Measurements from ENCODE around the gene FAM20C. TPM values are rescaled to one million over a fixed set of nuclear protein-coding genes. Genes with fewer than 3 reads are reported as not detected.

The FAM20C gene
- total and polyA plus RNA-seq, 2 of the 8 experiments (the other 6 are each of a cell fraction or from before 2014, with no cell fraction given) = 9.5 to 34.8 TPM

GRCh38 chr7:289209-289755 is 96.9 kb downstream of the FAM20C start:
- CTCF ChIA-PET (ENCODE audit: partially characterized antibody) = interaction anchor here (0.9 to 1.7 kb wide), 4 partner anchors 23 to 59 kb away, joined by 3 to 7 read pairs (median 3); no protein-coding TSS in a partner anchor
- TF ChIP-seq ZNF274 (IDR thresholded peaks at IDR 0.05; ENCODE audit: borderline replicate concordance, extremely low read depth, low read length) (no peak), EZH2 (IDR thresholded peaks at IDR 0.05; ENCODE audit: low read depth, low read length, severe bottlenecking) (peak; percentile 70)
- no peak for FAIRE-seq

More at GRCh38 chr7:289209-289755, 96.9 kb downstream of the FAM20C start:
- Histone ChIP-seq H2BK5ac (ENCODE audit: low read depth, low read length) (no peak overlapping the region), H3K9ac (replicated peaks in 1 of 4; ENCODE audit: extremely low read depth in 1 of 4, low read depth in 3 of 4, low read length in 3 of 4) (no peak overlapping the region), H2AK5ac (ENCODE audit: low read depth, low read length) (no peak overlapping the region), H4K8ac (ENCODE audit: extremely low read depth, insufficient read depth, low read length) (no peak overlapping the region), H3K23me2 (ENCODE audit: low read depth, low read length) (peaks cover 10% of the 10 kb centered on the region; the same call in 1 of the 2 replicates), H3K14ac (ENCODE audit: insufficient read length) (no peak overlapping the region), H3K18ac (ENCODE audit: extremely low read depth, low read length) (no peak overlapping the region), H2BK20ac (ENCODE audit: low read length) (no peak overlapping the region), H3K4me3 (ENCODE audit: extremely low read depth in 1 of 4, insufficient read depth in 2 of 4, low read depth in 3 of 4, low read length in 4 of 4) (peak overlapping the region in 3 of 4 experiments; percentile 21 to 50 (median 23); a peak in 5 of 8 replicates), H3K79me1 (ENCODE audit: low read depth, low read length) (no peaks in the 10 kb centered on the region), H3K4ac (replicated peaks; ENCODE audit: insufficient read length, low read depth, low read length) (no peak overlapping the region), H2BK12ac (ENCODE audit: low read depth, low read length) (no peak overlapping the region), H3K9me3 (ENCODE audit: insufficient read depth in 2 of 2, low read depth in 1 of 2, low read length in 1 of 2) (peaks cover 0 to 33% of the 10 kb centered on the region in 2 experiments; a peak in 2 of 4 replicates), H3K4me1 (replicated peaks in 1 of 4; ENCODE audit: control insufficient read depth in 3 of 4, insufficient read depth in 4 of 4, low read length in 3 of 4) (no peaks in the 10 kb centered on the region; a peak in 2 of 7 replicates), H2BK15ac (ENCODE audit: low read length) (no peak overlapping the region), H2BK120ac (replicated peaks; ENCODE audit: low read depth, low read length) (no peak overlapping the region), H3K23ac (ENCODE audit: insufficient read length) (no peak overlapping the region), H3K27me3 (replicated peaks in 1 of 4; ENCODE audit: control insufficient read depth in 3 of 4, extremely low read depth in 1 of 4, insufficient read depth in 3 of 4, low read length in 3 of 4) (peaks cover 32 to 53% (median 43%) of the 10 kb centered on the region in 4 experiments), H4K91ac (replicated peaks; ENCODE audit: insufficient read length, low read length) (no peak overlapping the region), H4K20me1 (replicated peaks in 1 of 2; ENCODE audit: control insufficient read depth in 1 of 2, insufficient read depth in 2 of 2, low read length in 2 of 2) (no peaks in the 10 kb centered on the region), H4K5ac (ENCODE audit: insufficient read length, low read depth, low read length) (no peak overlapping the region), H3K36me3 (ENCODE audit: control insufficient read depth in 2 of 4, insufficient read depth in 4 of 4, low read length in 3 of 4) (no peaks in the 10 kb centered on the region; a peak in 1 of 8 replicates), H3K56ac (replicated peaks; ENCODE audit: insufficient read length, low read depth, low read length) (no peak overlapping the region), H3K79me2 (ENCODE audit: control insufficient read depth in 1 of 2, insufficient read depth in 2 of 2, low read length in 2 of 2) (no peaks in the 10 kb centered on the region), H3K27ac (ENCODE audit: low read depth, low read length) (no peak overlapping the region), H2AFZ (ENCODE audit: low read length) (no peak overlapping the region), H3K4me2 (ENCODE audit: insufficient read depth in 1 of 2, low read depth in 2 of 2, low read length in 2 of 2) (peak overlapping the region in 1 of 2 experiments; percentile 61; a peak in 2 of 4 replicates)
- DNase-seq (ENCODE audit: low read depth in 1 of 2, low spot score in 2 of 2) = no peak
- POLR2A ChIA-PET (ENCODE audit: partially characterized antibody) = interaction anchor here (0.6 kb wide), 1 partner anchor 84 kb away, joined by 3 read pairs; no protein-coding TSS in a partner anchor
- WGBS, 2 experiments (ENCODE audit: extremely low coverage in 1 of 2, insufficient coverage in 1 of 2, insufficient read length in 1 of 2, insufficient replicate concordance in 2 of 2, low coverage in 1 of 2, low lambda C conversion rate in 2 of 2, missing lambda C conversion rate in 1 of 2) = 55% methylated on average over 32 of the region's 46 CpGs; no CpG with 5 or more reads in 1 of the 2 experiments
